HG03039 (cell line): ENCODE data around the gene TRIP12.
"Not testable (repeated sequence)": the region's sequence is repeated elsewhere in the genome, so short reads cannot be mapped to it uniquely, and the experiment has no call there.

ENCODE experiments used
- ATAC-seq: cut with Tn5 transposase; IDR thresholded peaks from one replicate; pipeline ENCODE4 v1.9.1; 2021; ENCODE audit warnings: mild to moderate bottlenecking, moderate library complexity; ENCODE audit not compliant: unreplicated experiment

The TRIP12 gene

GRCh38 chr2:229779650-229780049 is 142.2 kb downstream of the TRIP12 start:
- ATAC-seq: no peak

GRCh38 chr2:229777716-229778115 is 144.1 kb downstream of the TRIP12 start:
- no peak for ATAC-seq

- no peak for ATAC-seq
Observed at GRCh38 chr2:229775614-229776313, 146.0 kb downstream of the TRIP12 start.

- no peak for ATAC-seq
Observed at GRCh38 chr2:229774237-229774636, 147.6 kb downstream of the TRIP12 start.

DNA sequence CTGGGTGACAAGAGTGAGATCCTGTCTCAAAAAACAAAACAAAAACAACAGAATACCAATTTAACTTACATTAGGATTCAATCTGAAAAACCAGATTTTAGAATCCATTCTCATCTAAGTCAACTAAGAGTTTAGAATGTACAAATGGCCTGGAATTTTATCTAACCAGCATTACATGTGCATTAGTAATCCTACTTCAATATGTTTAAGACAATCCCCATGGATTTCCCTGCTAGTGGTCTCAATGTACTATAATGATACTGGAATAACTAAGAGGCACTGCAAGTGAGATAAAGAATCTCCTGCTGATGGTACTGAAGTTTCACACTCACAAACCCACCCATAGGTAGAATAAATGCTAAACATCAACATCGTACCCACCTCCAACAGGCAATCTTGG is 153.6 kb downstream of the TRIP12 start:
- no peak for ATAC-seq

DNA sequence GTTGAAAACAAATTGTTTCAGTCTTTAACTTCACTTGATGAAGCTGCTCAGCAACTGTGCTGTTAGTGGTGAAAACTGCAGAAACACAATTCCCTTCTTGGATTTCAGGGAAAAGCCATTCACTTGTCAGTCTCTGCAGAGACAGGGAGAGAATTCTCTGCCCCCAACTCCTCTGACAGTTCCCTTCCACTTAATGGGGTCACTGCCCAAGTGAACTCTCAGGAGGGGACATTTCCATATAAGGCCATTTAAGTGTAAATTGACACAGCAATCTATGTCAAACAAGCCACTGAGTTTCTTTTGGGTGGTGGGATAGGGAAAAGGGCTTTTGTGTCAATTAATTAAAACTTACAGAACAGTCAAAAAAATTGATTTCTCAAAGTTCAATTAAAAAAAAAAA is 156.1 kb downstream of the TRIP12 start:
- ATAC-seq: no peak

GRCh38 chr2:229761663-229762062 is 160.1 kb downstream of the TRIP12 start:
- no peak for ATAC-seq

- not testable (repeated sequence) for ATAC-seq
Observed at GRCh38 chr2:229757462-229757861, 164.3 kb downstream of the TRIP12 start.

- no peak for ATAC-seq
Observed at GRCh38 chr2:229752970-229753729, 168.7 kb downstream of the TRIP12 start.

DNA sequence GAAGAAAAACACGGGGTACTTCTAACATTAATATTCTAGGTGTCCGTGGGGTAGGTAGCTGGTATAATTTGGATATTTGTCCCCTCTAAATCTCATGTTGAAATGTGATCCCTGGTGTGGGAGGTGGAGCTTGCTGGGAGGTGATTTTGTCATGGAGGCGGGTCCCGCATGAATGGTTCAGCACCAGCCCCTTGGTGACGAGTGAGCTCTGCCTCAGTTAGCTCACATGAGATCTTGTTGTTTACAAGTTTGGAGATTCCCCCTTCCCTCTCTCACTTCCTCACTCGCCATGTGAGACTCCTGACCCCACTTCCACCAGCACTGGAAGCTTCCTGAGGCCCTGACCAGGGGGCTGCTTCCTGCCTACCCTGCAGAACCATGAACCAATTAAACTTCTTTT is 172.0 kb downstream of the TRIP12 start:
- ATAC-seq: no peak

GRCh38 chr2:229748950-229749349 is 172.9 kb downstream of the TRIP12 start:
- no peak for ATAC-seq

GRCh38 chr2:229742691-229743090 is 179.1 kb downstream of the TRIP12 start:
- ATAC-seq: not testable (repeated sequence)

- no peak for ATAC-seq
Observed at GRCh38 chr2:229740279-229740678, 181.5 kb downstream of the TRIP12 start.

- ATAC-seq: no peak
Observed at GRCh38 chr2:229738024-229738625, 183.7 kb downstream of the TRIP12 start.

- no peak for ATAC-seq
Observed at GRCh38 chr2:229734410-229734809, 187.4 kb downstream of the TRIP12 start.

GRCh38 chr2:229733611-229734245 is 188.1 kb downstream of the TRIP12 start:
- no peak for ATAC-seq

- no peak for ATAC-seq
Observed at GRCh38 chr2:229732897-229733296, 188.9 kb downstream of the TRIP12 start.

DNA sequence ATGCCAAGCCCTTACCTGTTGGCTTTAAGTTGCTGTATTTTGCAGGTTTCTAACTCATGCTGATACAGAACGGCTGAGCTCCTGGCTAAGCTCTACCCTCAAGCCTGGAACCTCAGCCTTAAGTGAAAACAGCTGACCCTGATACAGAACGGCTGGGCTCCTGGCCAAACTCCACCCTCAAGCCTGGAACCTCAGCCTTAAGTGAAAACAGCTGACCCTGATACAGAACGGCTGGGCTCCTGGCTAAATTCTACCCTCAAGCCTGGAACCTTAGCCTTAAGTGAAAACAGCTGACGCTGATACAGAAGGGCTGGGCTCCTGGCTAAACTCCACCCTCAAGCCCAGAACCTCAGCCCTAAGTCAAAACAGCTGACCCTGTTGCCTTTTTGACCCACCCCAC is 189.9 kb downstream of the TRIP12 start:
- no peak for ATAC-seq

DNA sequence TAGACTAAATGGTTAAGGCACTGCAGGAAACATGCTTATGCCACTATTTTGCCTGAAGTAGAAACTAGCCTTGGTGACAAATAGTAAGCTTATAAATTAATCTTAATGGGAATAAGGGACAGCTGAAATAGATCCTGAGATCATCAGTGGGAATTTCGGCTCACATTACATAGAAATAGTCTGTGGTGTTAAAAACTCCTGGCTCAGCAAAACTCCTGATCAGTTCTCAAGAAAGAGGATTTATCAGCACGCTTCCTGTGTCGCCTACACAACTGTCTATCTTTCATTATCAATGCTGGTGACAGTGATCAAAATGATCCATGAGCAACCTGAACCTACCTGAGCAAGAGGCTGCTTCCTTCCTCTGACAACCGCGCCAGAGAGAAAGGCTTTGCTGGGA is 190.4 kb downstream of the TRIP12 start:
- ATAC-seq: no peak

GRCh38 chr2:229728370-229728769 is 193.4 kb downstream of the TRIP12 start:
- no peak for ATAC-seq

GRCh38 chr2:229726643-229727042 is 195.2 kb downstream of the TRIP12 start:
- no peak for ATAC-seq
